Measurements from ENCODE around the gene KRT33A. TPM values are rescaled to one million over a fixed set of nuclear protein-coding genes. Genes with fewer than 3 reads are reported as not detected.

Gene KRT33A
- total RNA-seq, 4 donors from 2014 or later = not detected

DNA sequence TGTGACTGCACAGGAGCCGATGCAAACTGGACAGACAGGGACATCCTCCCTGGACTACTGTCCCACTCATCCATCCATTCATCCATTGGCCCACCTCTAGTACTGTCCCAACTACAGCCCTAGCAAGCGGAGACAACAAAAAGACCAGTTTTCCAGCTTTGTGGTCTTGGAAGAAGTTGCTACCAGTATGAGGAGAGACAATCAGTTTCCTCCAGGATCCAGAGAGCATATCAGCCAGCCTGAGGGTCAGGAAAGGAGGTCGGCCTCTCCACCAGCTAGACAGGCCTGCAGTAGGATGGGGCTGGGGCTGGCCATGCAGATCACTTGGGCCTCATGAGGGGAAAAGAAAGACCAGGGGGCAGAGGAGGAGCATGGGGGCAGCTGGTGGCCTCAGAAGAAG, 16.8 kb downstream of the KRT33A start:
- TF ChIP-seq POLR2A (IDR thresholded peaks at IDR 0.05) = no peak
- TF ChIP-seq, protein P1, sequence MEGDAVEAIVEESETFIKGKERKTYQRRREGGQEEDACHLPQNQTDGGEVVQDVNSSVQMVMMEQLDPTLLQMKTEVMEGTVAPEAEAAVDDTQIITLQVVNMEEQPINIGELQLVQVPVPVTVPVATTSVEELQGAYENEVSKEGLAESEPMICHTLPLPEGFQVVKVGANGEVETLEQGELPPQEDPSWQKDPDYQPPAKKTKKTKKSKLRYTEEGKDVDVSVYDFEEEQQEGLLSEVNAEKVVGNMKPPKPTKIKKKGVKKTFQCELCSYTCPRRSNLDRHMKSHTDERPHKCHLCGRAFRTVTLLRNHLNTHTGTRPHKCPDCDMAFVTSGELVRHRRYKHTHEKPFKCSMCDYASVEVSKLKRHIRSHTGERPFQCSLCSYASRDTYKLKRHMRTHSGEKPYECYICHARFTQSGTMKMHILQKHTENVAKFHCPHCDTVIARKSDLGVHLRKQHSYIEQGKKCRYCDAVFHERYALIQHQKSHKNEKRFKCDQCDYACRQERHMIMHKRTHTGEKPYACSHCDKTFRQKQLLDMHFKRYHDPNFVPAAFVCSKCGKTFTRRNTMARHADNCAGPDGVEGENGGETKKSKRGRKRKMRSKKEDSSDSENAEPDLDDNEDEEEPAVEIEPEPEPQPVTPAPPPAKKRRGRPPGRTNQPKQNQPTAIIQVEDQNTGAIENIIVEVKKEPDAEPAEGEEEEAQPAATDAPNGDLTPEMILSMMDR (IDR thresholded peaks at IDR 0.05) = no peak
- TF ChIP-seq EP300 (IDR thresholded peaks at IDR 0.05) = no peak
- H3K27ac ChIP-seq = no peak overlapping the region

DNA sequence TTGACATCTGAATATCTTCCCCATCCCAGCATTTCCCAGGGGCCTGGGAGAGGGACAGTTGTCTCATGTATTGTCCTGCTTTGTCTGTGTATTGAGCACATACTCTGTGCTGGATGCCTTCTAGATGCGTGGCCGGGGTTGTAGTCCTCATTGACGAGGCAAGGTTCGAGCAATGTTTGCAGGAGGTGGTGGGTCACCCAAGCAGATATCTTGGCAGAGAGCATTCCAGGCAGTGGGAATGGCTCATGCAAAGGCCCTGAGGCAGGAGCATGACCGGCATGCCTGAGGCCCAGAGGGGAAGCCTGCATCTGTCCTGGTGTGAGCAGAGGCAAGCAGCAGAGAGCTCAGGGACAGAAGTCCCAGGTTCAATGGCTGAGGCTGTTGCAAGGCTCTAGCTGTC, 17.5 kb downstream of the KRT33A start:
- no peaks in the 10 kb centered on the region for H3K36me3 ChIP-seq
- no peaks in the 10 kb centered on the region for H3K9me3 ChIP-seq
- no peak for DNase-seq (ENCODE audit: low spot score in 2 of 2)
- 95 to 98% methylated on average over 5 of the region's 5 CpGs for WGBS, 2 donors
- no peaks in the 10 kb centered on the region for H3K4me1 ChIP-seq
- no peak overlapping the region for H3K27ac ChIP-seq
- H3K4me3 ChIP-seq = no peak overlapping the region
- no peaks in the 10 kb centered on the region for H3K27me3 ChIP-seq
- TF ChIP-seq POLR2A (IDR thresholded peaks at IDR 0.05) (no peak), EP300 (IDR thresholded peaks at IDR 0.05) (no peak)
- TF ChIP-seq, protein P1 (IDR thresholded peaks at IDR 0.05) = no peak

More for the DNA sequence above, 16.8 kb downstream of the KRT33A start:
- Histone ChIP-seq H3K27me3 (no peaks in the 10 kb centered on the region), H3K4me3 (no peak overlapping the region), H3K36me3 (no peaks in the 10 kb centered on the region), H3K9me3 (no peaks in the 10 kb centered on the region), H3K4me1 (no peaks in the 10 kb centered on the region)
- no peak for DNase-seq (ENCODE audit: low spot score in 2 of 2)
- 91 to 100% methylated on average over 3 of the region's 3 CpGs for WGBS, 2 donors

GRCh38 chr17:41332239-41332638, 18.4 kb downstream of the KRT33A start:
- 90 to 96% methylated on average over 2 of the region's 2 CpGs for WGBS, 2 donors
- no peaks in the 10 kb centered on the region for H3K36me3 ChIP-seq

GRCh38 chr17:41331606-41332005, 19.0 kb downstream of the KRT33A start:
- no peak overlapping the region for H3K4me3 ChIP-seq
- H3K9me3 ChIP-seq = no peaks in the 10 kb centered on the region
- H3K27ac ChIP-seq = no peak overlapping the region
- H3K4me1 ChIP-seq = no peaks in the 10 kb centered on the region
- TF ChIP-seq EP300 (IDR thresholded peaks at IDR 0.05) (no peak), POLR2A (IDR thresholded peaks at IDR 0.05) (no peak)
- TF ChIP-seq, protein P1 (IDR thresholded peaks at IDR 0.05) = no peak
- H3K27me3 ChIP-seq = no peaks in the 10 kb centered on the region
- no peaks in the 10 kb centered on the region for H3K36me3 ChIP-seq
- WGBS, 2 donors = 77 to 85% methylated on average over 7 of the region's 7 CpGs
- DNase-seq (ENCODE audit: low spot score in 2 of 2) = no peak

More at GRCh38 chr17:41332239-41332638, 18.4 kb downstream of the KRT33A start:
- Histone ChIP-seq H3K27ac (no peak overlapping the region), H3K4me3 (no peak overlapping the region), H3K4me1 (no peaks in the 10 kb centered on the region), H3K27me3 (no peaks in the 10 kb centered on the region), H3K9me3 (no peaks in the 10 kb centered on the region)
- no peak for TF ChIP-seq EP300 (IDR thresholded peaks at IDR 0.05)
- TF ChIP-seq, protein P1 (IDR thresholded peaks at IDR 0.05) = no peak
- TF ChIP-seq POLR2A (IDR thresholded peaks at IDR 0.05) = no peak
- DNase-seq (ENCODE audit: low spot score in 2 of 2) = no peak

DNA sequence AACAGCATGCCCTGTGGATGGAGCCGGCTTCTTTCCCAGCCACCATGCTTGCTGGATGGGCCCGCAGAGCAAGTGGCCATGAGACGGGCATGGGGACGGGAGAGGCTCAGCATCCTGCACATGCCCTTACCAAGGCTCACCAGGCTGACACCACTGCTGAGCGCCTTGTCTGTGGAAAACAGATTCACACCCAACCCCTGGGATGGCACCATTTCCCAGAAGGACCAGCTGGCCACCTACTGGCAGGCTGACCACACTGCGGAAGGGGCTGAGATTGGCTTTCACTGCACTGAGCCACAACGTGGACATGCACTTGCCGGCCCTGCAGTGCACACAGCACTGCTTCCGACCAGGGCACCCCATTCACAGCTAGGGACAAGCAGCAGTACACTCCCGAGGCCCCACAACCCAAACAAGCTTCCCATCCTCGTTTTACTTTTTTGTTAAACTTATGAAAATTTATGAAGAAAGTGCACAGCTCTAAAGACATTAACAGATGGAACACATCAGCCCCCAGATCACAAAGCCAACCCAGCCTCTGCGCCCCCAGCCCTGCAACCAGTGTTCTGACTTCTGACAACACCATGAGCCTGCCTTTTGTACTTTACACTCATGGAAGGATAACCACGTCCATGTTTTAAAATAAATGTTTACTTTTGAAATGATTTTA, 21.2 kb downstream of the KRT33A start:
- no peaks in the 10 kb centered on the region for H3K27me3 ChIP-seq
- peak in 1 of 2 donors; percentile 18 for DNase-seq (ENCODE audit: low spot score in 2 of 2)
- no peak overlapping the region for H3K27ac ChIP-seq
- WGBS, 2 donors = 59 to 62% methylated on average over 11 to 13 of the region's 13 CpGs
- H3K4me3 ChIP-seq = no peak overlapping the region
- no peaks in the 10 kb centered on the region for H3K36me3 ChIP-seq
- H3K9me3 ChIP-seq = no peaks in the 10 kb centered on the region
- no peak for TF ChIP-seq POLR2A (IDR thresholded peaks at IDR 0.05)
- TF ChIP-seq, protein P1 (IDR thresholded peaks at IDR 0.05) = peak; percentile 32 to 62 (median 50)
- no peaks in the 10 kb centered on the region for H3K4me1 ChIP-seq
